Globus pallidus (tissue), 1 donor: ENCODE data around the gene TMEM175.

ENCODE experiments used
- DNase-seq: peaks from one replicate; pipeline ENCODE4 v3.0.0-alpha.2; 2015; ENCODE audit warnings: low spot score

Gene TMEM175

DNA sequence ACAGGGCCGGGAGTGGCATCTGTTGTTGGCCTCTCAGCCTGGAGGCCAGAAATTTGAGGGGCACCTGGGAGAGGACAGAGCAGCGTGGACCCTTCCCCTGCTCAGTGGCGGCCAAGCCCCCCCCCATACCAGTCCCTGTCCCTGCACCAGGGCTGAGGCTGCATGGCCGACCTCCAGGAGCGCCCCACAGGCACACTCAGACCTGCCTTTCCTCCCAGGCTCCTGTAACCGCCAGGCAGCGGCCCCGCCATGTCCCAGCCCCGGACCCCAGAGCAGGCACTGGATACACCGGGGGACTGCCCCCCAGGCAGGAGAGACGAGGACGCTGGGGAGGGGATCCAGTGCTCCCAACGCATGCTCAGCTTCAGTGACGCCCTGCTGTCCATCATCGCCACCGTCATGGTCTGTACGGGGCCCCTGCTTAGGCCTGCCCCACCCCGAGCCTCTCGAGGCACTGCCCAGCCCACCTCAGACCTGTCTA is 15.3 kb downstream of the TMEM175 start:
- no peak for DNase-seq

DNA sequence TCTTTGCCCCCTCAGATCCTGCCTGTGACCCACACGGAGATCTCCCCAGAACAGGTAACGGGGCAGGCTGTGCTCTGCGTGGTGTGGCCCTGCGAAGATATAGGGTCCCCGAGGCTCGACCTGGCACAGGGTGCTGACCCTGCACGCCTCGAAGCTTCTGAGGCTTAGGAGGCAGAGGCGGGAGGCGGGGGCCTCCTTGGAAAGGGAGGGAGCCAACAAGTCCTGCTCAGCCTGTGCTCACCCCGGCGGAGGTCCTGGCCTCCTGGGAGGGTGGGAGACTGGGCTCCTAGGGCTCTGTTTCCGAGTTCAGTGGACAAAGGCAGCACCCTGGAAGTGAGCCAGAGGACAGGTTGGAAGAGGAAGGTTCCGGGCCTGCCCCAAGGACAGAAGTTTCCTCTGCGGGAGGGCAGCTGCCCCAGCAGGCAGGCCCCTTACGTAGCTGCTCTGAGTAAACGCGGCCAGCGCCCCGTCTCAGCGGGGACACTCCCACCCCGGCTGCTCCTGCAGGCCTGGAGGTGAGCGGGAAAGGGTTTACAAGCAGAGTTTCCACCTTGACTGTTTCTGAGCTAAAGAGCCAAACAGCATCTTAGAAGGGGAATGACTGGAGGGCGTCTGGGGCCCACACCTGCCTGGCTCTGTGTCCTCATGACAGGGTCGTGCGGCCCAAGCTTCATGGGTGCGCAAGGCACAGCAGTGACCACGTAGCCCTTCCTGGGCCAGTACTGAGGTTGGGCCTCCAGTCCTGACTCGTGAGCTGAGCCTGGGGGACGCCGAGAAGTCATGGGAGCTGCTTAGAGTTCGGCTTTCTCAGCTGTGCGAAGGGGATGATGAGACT is 16.1 kb downstream of the TMEM175 start:
- DNase-seq, result no peak

DNA sequence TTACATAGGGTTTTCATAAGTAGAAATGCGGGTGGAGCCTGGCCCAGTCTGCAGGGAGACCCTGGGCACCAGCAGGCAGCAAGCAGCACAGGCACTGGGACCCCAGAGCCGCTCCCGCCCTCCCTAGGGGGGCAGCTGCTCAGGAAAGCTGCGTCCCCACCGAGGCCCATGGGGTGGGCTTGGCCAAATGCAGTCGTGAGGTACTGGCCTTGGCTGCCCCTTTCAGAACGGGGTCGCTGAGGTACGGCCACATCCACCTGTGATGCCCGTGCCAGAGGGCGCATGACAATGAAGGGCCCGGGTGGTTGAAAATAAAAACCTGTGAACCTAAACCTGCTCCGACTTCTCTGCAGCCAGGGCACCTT is 16.7 kb downstream of the TMEM175 start:
- no peak for DNase-seq

GRCh38 chr4:949656-950055 is 17.4 kb downstream of the TMEM175 start:
- no peak for DNase-seq

DNA sequence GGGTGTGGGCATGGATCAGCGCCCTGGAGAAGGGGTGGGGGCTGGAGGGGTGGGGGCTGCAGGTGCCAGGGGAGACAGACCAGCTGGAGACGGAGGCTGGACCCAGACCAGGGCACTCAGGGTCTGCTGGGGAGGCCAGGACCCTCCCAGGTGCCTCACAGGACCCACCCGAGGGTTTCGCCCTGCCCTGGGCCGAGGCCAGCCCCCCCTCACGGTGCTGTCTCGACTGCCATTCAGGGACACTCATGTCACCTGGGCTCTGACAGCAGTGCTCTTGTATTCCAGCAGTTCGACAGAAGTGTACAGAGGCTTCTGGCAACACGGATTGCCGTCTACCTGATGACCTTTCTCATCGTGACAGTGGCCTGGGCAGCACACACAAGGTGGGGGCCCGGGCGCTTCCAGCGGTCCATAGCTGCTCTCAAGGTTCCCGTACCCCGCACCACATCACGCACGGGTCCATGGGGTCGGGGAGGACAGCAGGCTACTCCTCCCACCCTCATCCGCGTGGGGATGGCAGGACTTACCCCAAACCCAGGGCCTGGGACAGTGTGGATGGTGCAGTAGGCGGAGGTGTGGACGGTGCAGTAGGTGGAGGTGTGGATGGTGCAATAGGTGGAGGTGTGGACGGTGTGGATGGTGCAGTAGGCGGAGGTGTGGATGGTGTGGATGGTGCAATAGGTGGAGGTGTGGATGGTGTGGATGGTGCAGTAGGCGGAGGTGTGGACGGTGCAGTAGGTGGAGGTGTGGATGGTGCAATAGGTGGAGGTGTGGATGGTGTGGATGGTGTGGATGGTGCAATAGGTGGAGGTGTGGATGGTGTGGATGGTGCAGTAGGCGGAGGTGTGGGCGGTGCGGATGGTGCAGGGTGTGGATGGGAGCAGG is 18.1 kb downstream of the TMEM175 start:
- no peak for DNase-seq

DNA sequence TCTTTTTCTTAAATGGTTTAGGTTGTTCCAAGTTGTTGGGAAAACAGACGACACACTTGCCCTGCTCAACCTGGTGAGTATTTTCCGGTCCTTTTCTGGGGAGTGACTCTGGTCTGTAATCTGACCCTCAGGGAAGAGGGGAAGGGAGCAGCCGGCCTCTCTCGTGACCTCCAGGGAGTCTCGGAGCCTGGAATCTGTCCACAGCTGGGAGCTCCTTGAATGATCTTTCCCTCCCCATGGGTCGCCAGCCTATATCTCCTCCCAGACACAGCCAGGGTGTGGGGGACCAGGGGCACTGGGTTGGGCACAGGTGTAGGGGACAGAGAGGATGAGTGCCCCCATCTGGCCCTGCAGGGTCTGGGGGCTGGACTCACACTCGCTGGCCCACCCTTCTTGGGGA is 18.9 kb downstream of the TMEM175 start:
- DNase-seq, result no peak

DNA sequence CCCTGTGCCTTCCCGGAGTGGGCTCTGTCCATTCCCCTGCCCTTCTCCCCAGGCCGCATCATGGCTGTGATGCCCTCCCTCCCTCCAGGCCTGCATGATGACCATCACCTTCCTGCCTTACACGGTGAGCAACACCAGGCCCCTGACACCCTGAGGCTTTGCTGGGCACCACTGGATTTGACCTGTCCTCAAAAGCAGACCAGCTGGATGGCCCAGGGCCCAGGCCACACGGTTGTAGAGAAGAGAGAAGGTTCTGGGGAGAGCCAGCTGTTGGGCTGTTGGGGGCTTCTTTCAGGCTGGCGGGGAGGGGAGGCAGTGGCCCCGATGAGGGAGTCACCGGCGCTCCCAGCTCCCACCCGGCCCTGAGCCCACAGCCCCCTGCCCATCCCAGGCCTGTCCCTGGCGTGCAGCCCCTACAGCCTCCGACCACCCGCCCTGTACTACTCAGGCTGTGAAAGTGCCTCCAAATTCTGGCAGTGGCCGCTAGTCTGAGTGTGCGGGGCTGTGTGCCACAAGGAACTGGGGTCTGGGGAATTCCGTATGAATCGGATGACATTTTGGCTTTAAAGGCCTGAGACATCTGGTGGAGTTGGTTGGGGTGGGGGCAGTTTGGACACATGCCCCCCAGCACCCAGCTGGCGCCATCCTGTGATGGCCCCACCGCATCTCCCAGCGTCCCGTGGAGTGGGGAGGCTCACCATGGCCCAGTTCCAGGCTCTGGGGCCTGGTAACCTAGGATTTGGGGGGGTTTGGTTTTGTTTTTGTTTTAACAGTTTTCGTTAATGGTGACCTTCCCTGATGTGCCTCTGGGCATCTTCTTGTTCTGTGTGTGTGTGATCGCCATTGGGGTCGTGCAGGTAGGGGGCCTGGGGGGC is 19.6 kb downstream of the TMEM175 start:
- no peak for DNase-seq

DNA sequence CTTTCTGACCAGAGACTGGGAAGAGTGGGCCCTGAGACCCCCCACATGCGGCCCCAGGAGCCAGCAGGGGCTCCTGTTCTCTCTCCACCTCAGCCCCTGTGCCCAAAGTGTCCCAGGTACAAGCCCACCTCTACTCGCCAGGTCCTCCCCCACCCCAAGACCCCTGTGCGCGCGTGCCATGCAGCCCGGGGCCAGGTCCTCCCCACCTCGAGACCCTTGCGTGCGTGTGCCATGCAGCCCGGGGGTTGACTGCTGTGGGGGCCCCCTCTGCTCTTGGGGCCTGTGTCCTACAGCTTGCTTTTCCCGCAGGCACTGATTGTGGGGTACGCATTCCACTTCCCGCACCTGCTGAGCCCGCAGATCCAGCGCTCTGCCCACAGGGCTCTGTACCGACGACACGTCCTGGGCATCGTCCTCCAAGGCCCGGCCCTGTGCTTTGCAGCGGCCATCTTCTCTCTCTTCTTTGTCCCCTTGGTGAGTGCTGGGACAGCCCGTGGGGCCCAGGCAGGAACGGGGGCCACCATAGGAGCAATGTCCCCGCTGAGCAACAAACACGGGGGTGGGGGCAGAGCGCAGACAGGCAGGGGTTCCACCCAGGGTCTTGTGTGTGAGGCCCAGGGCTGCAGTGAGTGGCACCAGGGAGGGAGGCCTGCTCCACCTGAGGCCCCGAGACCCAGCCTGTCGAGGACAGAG is 20.8 kb downstream of the TMEM175 start:
- DNase-seq, result no peak

- no peak for DNase-seq
Measured at GRCh38 chr4:953574-953915, 21.3 kb downstream of the TMEM175 start.

DNA sequence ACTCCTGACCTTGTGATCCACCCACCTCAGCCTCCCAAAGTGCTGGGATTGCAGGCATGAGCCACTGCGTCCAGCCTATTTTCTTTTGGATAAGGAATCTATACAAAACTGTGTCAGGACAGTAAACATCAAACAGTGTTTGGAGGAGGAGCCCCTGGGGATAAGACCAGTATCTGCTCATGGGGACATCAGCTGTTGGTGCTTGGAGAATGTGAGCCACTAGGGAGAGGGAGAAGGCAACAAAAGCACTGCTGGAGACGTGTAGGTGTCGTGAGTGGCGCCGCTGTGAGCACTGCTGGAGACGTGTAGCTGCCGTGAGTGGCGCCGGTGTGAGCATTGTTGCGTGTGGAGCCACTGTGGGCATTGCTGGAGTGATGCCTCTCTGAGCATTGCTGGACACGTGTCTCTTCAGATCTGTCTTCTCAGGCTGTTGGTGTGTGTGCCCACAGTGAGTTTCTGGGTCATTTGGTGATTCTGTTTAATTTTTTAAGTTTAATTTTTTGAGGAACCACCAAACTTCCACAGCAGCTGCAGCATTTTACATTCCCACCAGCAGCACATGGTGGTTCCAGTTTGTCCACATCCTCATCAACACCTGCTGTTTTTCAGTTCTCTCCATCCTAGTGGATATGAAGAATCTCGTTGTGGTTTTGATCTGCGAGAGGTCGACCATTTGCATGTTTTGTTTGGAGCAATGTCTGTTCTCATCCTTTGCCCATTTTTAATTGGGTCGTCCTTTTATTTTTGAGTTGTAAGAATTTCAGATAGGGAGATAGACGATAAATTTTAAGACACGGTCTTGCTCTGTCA is 22.2 kb downstream of the TMEM175 start:
- no peak for DNase-seq

DNA sequence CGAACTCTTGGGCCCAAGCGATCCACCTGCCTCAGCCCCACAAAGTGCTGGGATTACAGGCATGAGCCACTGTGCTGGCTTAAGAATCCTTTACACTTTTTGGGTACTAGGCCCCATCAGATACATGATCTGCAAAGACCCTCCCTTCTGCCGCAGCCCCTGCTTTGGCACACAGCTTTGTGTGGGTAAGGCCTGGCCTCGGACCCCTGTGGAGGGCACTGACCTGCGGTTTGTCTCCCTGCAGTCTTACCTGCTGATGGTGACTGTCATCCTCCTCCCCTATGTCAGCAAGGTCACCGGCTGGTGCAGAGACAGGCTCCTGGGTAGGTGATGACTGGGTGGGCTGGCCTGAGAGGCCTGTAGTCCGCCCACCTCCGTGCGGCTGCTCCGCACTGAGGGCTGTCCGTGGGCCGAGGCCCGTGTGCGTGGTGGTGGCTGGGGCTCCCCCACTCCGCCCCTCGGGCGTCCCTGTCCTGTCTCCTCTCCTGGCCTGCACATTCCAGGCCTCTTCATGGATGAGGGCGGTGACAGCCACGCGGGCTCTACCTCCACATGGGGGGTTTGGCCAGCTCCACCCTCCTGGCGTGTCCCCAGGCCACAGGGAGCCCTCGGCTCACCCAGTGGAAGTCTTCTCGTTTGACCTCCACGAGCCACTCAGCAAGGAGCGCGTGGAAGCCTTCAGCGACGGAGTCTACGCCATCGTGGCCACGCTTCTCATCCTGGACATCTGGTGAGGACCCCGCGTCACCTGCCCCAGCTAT is 23.1 kb downstream of the TMEM175 start:
- no peak for DNase-seq

- DNase-seq, result no peak
Measured at GRCh38 chr4:955931-956381, 23.7 kb downstream of the TMEM175 start.

DNA sequence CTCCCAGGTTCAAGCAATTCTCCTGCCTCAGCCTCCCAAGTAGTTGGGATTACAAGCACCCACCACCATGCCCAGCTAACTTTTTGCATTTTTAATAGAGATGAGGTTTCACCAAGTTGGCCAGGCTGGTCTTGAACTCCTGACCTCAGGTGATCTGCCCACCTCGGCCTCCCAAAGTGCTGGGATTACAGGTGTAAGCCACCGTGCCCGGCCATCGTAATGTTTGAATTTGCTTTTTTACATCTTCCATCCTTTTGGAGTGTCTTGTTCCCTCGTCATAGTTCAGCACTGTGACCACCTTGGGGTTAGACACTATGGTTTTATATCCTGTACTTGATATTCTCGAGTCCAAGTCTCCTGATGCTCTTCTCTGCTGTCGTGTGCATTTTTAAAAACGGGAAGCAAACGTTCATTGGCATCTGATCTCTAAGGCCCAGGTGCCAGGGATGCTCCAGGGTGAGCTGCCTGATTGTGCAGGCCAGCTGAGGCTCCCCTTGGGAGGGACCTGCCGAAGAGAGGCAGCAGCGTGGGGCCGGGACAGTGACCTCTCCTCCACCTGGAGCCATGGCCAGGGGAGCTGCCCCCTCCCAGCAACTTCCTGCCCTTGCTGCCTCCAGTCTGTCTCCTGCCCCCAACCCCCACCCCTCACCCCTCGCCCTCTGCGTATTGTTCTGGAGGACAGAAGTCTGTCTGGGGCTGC is 24.4 kb downstream of the TMEM175 start:
- no peak for DNase-seq

DNA sequence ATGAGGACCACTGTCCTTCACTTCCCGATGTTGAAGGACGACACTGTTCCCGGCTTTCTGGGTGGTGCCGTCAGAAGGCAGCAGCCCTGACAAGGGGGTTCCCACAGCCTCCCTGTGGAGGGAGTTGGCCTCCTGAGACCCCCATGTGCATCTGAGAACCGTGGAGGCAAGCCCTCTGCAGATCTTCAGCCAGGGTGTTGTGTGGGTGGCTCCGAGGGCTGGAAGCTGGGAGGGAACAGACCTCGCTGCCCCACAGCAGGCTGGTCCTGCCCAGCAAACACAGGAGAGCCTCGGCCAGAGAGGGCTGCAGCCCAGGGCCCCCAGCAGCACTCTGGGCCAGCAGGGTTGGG is 24.9 kb downstream of the TMEM175 start:
- no peak for DNase-seq

DNA sequence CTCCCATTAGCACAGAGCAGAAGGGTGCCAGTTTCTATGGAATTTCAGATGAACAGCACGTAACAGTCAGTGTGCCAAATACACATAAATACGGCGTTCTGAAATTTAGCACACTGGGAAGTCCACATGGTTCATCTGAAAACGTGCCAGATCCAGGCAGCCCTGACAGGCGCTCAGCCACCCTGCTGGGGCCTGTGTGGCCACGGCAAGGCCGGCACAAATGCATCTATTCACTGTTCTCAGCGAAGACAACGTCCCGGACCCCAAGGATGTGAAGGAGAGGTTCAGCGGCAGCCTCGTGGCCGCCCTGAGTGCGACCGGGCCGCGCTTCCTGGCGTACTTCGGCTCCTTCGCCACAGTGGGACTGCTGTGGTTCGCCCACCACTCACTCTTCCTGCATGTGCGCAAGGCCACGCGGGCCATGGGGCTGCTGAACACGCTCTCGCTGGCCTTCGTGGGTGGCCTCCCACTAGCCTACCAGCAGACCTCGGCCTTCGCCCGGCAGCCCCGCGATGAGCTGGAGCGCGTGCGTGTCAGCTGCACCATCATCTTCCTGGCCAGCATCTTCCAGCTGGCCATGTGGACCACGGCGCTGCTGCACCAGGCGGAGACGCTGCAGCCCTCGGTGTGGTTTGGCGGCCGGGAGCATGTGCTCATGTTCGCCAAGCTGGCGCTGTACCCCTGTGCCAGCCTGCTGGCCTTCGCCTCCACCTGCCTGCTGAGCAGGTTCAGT is 25.5 kb downstream of the TMEM175 start:
- no peak for DNase-seq

GRCh38 chr4:958314-958665 is 26.0 kb downstream of the TMEM175 start:
- no peak for DNase-seq

DNA sequence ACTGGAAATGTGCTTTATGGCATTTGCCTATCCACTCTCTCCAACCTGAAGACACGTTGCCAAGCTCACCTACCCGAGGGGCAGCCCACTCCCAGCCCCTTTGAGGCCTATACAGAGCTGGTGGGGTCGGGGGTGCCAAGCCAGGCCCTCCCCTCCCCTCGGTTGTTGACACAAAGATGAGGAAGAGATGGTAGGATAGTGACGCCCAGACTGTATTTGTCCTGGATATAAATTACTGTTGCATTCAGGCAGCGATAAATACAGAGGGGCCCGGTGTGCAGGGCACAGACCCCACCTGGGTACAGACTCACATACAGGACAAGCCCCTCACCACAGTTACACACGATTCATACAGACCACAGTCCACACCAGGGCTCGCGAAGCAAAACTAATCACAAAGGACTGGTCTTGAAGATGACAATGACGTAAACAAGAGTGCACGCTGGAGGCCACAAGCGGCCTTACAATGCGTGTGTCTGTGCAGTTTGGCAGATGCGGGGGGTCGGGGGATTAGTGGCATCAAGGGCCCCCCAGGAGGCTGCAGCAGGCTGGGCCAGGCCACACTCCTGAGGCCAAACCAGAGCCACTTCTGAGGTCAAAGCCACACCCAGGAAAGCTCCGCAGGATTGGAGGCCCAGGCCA is 26.6 kb downstream of the TMEM175 start:
- no peak for DNase-seq
